GM13976 (cell line): ENCODE measurements around the gene SVIL.

Experiments used
- DNase-seq: peaks from one replicate; pipeline ENCODE4 v3.0.0; 2012; ENCODE audit warnings: low spot score
- CTCF ChIP-seq: IDR thresholded peaks from 2 replicates; pipeline ENCODE4 v1.5.1; 2012; ENCODE audit warnings: borderline replicate concordance, mild to moderate bottlenecking; ENCODE audit not compliant: insufficient read depth; ENCODE audit errors: extremely low read depth, missing control alignments, control extremely low read depth
- in situ Hi-C: fragments of 300-500 bp; cut with MboI; formaldehyde crosslinking; loops from one replicate; pipeline ENCODE4 v1.12.0; 2022; ENCODE audit warnings: low sequenced_read_pairs, mixed read lengths, inconsistent platforms; ENCODE audit not compliant: unreplicated experiment

The SVIL gene

GRCh38 chr10:29473087-29473356 is 161.7 kb downstream of the SVIL start:
- no peak for DNase-seq
- in situ Hi-C loops, result no loop called here
- no peak for TF ChIP-seq CTCF

GRCh38 chr10:29472301-29473086 is 162.3 kb downstream of the SVIL start:
- DNase-seq, result no peak
- in situ Hi-C loops, result no loop called here
- no peak for TF ChIP-seq CTCF

- no peak for TF ChIP-seq CTCF
- no peak for DNase-seq
- in situ Hi-C loops, result no loop called here
These were observed 163.3 kb downstream of the SVIL start for GRCh38 chr10:29471544-29471859.

- no peak for DNase-seq
- in situ Hi-C loops, result no loop called here
- TF ChIP-seq CTCF, result no peak
These were observed 163.8 kb downstream of the SVIL start for GRCh38 chr10:29470843-29471543.

- in situ Hi-C loops, result no loop called here
- DNase-seq, result no peak
- TF ChIP-seq CTCF, result no peak
These were observed 164.4 kb downstream of the SVIL start for GRCh38 chr10:29470355-29470705.

- in situ Hi-C loops, result no loop called here
- no peak for DNase-seq
- TF ChIP-seq CTCF, result no peak
These were observed 165.1 kb downstream of the SVIL start for GRCh38 chr10:29469481-29470354.
